HPDE6-E6E7 (cell line): ENCODE results near the gene DHX40.
"Not testable (repeated sequence)": the region's sequence is repeated elsewhere in the genome, so short reads cannot be mapped to it uniquely, and the experiment has no call there.

Experiments
- DNase-seq: peaks from one replicate; pipeline ENCODE4 v3.0.0; 2011; ENCODE audit warnings: missing footprints; ENCODE audit errors: extremely low spot score

The DHX40 gene

GRCh38 chr17:59627770-59628171 lies 62.4 kb downstream of the DHX40 start:
- DNase-seq: no peak

GRCh38 chr17:59629174-59629573 lies 63.8 kb downstream of the DHX40 start:
- no peak for DNase-seq

GRCh38 chr17:59631276-59631675 lies 65.9 kb downstream of the DHX40 start:
- no peak for DNase-seq

GRCh38 chr17:59632398-59632797 lies 67.0 kb downstream of the DHX40 start:
- DNase-seq: no peak

GRCh38 chr17:59633658-59634359 lies 68.4 kb downstream of the DHX40 start:
- no peak for DNase-seq

- no peak for DNase-seq
These were observed 69.5 kb downstream of the DHX40 start for GRCh38 chr17:59634632-59635541.

GRCh38 chr17:59637611-59638310 lies 72.4 kb downstream of the DHX40 start:
- no peak for DNase-seq

- DNase-seq: no peak
These were observed 73.1 kb downstream of the DHX40 start for GRCh38 chr17:59638553-59638952.

- DNase-seq: no peak
These were observed 76.5 kb downstream of the DHX40 start for GRCh38 chr17:59641799-59642484.

GRCh38 chr17:59642565-59642964 lies 77.2 kb downstream of the DHX40 start:
- no peak for DNase-seq

GRCh38 chr17:59643159-59644140 lies 78.0 kb downstream of the DHX40 start:
- DNase-seq: no peak

- DNase-seq: no peak
These were observed 81.9 kb downstream of the DHX40 start for GRCh38 chr17:59647288-59647687.

GRCh38 chr17:59649886-59650285 lies 84.5 kb downstream of the DHX40 start:
- DNase-seq: no peak

- no peak for DNase-seq
These were observed 85.2 kb downstream of the DHX40 start for GRCh38 chr17:59650642-59651041.

GRCh38 chr17:59651346-59651745 lies 85.9 kb downstream of the DHX40 start:
- no peak for DNase-seq

GRCh38 chr17:59652119-59652518 lies 86.7 kb downstream of the DHX40 start:
- DNase-seq: no peak

GRCh38 chr17:59656624-59657023 lies 91.2 kb downstream of the DHX40 start:
- DNase-seq: not testable (repeated sequence)
